ENCODE measurements around the gene SPR.

SPR gene

GRCh38 chr2:72887032-72887739 is at the start of gene SPR:
Gene SPR (plus strand): TSS chr2:72887408. CDS start chr2:72887433, 25 bp downstream.
- peak; percentile 38 to 69 for DNase-seq (ENCODE audit: low read depth in 2 of 2)

DNA sequence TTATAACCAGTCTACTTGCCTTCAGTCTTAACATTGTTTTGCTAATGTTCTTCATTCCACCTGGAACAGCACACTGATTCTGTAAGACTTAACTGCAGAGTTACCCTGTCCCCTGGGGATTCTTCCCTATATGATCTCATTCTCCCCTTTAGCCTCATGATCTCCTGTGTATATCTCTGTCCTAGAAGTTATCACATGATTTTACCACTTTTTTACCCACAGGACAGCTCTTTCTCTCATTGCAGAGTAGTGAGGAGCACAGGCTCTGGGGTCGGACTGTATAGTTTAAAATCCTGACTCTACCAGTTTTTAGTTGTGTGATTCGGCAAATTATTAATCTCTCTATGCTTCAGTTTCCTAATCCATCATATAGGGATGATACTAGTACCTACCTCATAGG is 47.1 kb upstream of the SPR start:
- no peak for DNase-seq (ENCODE audit: low read depth in 2 of 2)

- no peak for DNase-seq (ENCODE audit: low read depth in 2 of 2)
Observed at GRCh38 chr2:72841462-72842125, 45.6 kb upstream of the SPR start.

DNA sequence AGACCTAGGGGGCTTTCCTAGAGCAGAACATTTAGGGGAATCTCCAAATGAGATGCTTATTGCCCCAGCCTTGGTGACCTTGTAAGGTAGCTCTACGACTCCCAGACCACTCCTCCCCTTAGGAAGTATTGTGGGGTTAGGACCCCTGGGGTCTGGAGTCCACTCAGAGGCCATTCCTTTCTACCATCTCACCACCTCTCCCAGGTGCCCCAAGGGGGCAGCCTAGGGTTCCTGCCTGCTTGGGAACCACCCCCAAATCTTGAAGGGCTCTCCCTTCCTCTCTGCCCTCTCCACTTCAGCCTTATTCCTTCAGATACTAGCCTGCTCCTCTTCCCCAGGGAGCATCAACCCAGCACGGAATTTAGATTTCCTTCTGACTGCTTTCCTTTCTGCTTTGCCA is 43.9 kb upstream of the SPR start:
- DNase-seq (ENCODE audit: low read depth in 2 of 2): no peak

DNA sequence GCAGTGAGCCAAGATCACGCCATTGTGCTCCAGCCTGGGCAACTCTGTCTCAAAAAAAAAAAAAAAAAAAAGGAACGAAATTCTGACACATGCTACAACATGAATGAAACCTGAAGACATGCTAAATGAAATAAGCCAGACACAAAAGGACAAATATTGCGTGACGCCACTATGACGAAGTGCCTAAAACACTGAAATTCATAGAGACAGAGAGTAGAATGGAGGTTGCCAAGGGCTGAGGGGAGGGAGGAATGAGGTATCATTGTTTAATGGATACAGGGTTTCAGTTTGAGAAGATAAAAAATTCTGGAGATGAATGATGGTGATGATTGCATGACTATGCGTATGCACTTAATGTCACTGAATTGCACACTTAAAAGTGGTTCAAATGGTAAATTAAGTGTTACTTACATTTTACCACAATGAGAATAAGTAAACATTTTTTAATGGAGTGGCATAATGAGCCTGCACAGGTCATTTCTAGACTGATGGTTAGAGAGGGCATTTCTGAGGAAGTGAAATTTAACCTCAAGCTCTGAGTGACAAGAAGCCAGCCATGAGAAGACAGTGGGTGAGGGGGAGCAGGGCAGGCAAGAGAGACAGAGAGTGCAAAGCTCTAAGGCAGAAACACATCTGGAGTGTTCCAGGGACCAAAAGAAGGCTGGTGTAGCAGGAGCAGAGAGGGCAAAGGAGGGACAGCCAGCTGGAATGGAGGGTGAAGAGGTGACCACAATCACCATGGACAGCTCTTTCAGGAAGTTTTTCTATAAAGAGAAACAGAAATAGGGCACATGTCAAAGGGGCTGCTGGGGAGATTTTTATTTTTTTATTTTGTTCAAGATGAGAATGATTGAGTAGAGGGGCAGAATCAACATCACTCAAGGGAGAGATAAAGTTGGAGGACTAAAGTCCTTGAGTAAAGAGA is 40.8 kb upstream of the SPR start:
- no peak for DNase-seq (ENCODE audit: low read depth in 2 of 2)

- no peak for DNase-seq (ENCODE audit: low read depth in 2 of 2)
Observed at GRCh38 chr2:72847534-72848315, 39.5 kb upstream of the SPR start.

- DNase-seq (ENCODE audit: low read depth in 2 of 2): no peak
Observed at GRCh38 chr2:72848436-72849137, 38.6 kb upstream of the SPR start.

- DNase-seq (ENCODE audit: low read depth in 2 of 2): no peak
Observed at GRCh38 chr2:72849138-72849462, 38.1 kb upstream of the SPR start.

- DNase-seq (ENCODE audit: low read depth in 2 of 2): no peak
Observed at GRCh38 chr2:72851333-72851732, 35.9 kb upstream of the SPR start.

GRCh38 chr2:72859831-72860262 is 27.4 kb upstream of the SPR start:
- peak; percentile 19 to 51 for DNase-seq (ENCODE audit: low read depth in 2 of 2)

DNA sequence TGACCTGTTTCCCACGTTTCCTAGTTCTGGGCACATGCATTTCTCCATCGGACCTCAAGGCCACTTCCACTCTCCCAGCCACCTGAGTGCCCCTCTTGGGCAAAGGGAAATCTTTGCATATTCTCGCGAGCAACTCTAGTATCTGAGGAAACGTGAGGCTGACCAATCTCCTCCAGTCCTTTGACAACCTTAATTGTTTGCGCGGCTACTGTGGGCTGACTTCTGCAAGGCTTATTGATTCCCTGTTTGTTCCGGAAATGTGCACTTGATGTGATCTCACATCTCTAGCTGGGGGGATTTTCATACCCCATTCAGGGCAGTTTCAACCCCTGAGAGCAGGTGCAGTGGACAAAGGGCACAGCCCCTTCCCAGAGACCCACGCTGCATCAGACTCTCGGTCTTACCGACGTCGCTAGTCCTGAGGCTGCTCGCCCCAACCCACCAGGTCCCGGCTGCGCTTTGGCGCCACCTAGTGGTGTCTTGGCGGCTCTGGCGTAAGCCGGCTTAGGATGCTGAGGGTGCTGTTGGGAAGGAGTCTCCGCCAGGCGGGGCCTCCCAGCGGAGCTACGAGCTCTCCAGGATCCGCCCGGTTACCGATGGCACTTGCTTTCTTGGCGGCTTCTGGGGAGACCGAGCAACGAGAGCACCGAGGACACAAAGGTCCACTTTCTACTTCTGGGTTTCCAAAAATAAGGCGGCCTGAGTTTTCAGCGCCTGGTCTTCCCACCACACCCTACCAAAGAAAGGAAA is 24.8 kb upstream of the SPR start:
- DNase-seq (ENCODE audit: low read depth in 2 of 2): peak; percentile 83

GRCh38 chr2:72863046-72863445 is 24.2 kb upstream of the SPR start:
- DNase-seq (ENCODE audit: low read depth in 2 of 2): no peak

DNA sequence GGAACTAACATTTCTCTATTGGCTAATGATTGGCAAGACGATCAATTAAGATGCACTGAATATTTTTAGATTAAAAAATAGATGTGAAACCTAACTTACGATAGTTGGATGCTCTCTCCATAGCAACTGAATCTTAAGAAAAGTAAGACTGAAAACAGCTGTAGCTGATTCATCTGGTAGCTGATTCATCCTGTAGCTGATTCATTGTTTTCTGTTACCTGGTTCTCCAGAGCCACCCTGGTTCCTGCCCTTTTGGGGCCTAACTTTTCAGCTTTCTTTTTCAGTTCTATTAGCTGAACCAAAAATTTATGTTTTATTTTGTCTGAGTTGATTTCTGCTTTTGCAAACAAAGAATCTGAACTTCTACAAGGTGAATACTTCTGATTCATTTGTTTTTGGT is 22.7 kb upstream of the SPR start:
- DNase-seq (ENCODE audit: low read depth in 2 of 2): peak in 1 of 2 donors; percentile 12

DNA sequence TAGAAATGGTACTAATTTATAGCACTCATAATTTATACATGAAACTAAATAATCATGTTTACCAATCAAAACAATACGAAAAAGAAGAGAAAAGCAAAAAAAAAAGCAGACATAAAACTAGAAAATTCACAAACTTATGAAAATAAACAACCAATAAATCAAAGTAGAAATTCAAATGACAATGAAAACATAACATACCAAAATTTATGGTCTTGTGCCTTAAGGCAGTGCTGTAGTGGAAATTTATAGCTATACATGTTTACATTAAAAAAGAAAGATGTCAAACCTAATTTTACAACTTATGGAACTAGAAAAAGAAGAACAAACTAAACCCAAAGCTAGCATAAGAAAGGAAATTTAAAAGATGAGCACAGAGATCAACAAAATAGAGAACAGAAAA is 16.1 kb upstream of the SPR start:
- no peak for DNase-seq (ENCODE audit: low read depth in 2 of 2)

DNA sequence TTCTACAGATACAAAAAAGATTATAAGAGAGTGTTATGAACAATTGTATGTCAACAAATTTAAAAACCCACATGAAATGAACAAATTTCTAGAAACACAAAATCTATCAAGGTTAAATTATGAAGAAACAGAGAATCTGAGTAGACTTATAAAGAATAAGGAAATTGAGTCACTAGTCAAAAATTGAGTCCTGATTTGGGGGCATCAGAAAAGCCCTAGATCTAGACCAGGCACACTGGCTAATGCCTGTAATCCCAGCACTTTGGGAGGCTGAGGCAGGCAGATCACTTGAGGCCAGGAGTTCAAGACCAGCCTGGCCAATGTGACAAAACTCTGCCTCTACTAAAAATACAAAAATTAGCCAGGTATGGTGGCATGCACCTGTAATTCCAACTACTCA is 15.3 kb upstream of the SPR start:
- no peak for DNase-seq (ENCODE audit: low read depth in 2 of 2)

DNA sequence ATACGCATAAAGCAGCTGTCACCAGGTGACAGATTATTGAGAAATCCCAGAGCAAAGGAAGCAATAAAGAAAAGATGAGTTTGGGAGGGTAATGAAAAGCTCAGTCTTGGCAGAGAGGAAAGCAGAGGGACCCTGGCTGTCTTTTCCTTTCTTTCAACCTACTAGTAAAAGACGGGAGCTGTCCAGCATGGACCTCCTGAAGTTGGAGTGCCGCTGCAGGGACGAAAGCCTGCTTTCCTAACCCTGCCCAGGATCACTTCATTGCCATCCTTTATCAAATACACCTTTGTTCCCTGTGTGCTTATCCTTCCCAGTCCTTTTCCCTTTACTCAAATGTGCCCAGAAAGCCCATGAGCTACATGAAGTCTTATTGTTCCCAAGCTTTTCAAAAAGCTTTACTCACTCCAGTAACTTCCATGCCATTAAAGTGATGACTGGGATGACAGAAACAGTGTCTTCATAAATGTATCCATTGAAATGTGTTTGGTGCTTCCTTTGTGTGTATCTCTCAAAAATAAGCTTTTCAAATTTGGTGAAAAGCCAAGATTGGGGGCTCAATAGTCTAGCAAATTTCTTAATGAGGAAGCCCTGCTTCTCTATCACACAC is 3.7 kb upstream of the SPR start:
- DNase-seq (ENCODE audit: low read depth in 2 of 2): peak in 1 of 2 donors; percentile 15

- no peak for DNase-seq (ENCODE audit: low read depth in 2 of 2)
Observed at GRCh38 chr2:72886505-72887031, 640 bp upstream of the SPR start.

- peak; percentile 31 to 59 for DNase-seq (ENCODE audit: low read depth in 2 of 2)
Observed at GRCh38 chr2:72887740-72888437, 681 bp downstream of the SPR start.

Measured in stimulated activated CD4-positive, alpha-beta T cell treated with anti-CD3 and anti-CD28 coated beads, Interleukin-1b, Interleukin-23, amount 100 ng/mL, for 4 hours (primary cell).